Erythroblast (primary cell): ENCODE measurements around the gene BCL2L12.

ENCODE experiments used
- GATA1 ChIP-seq: IDR thresholded peaks from 2 replicates; pipeline ENCODE4 v1.6.1; 2011; ENCODE audit warnings: low read depth, mild to moderate bottlenecking, control low read depth, low read length, moderate library complexity
- POLR2A ChIP-seq: IDR thresholded peaks from 2 replicates; pipeline ENCODE4 v1.6.1; 2011; ENCODE audit warnings: mild to moderate bottlenecking, low read length

DNA sequence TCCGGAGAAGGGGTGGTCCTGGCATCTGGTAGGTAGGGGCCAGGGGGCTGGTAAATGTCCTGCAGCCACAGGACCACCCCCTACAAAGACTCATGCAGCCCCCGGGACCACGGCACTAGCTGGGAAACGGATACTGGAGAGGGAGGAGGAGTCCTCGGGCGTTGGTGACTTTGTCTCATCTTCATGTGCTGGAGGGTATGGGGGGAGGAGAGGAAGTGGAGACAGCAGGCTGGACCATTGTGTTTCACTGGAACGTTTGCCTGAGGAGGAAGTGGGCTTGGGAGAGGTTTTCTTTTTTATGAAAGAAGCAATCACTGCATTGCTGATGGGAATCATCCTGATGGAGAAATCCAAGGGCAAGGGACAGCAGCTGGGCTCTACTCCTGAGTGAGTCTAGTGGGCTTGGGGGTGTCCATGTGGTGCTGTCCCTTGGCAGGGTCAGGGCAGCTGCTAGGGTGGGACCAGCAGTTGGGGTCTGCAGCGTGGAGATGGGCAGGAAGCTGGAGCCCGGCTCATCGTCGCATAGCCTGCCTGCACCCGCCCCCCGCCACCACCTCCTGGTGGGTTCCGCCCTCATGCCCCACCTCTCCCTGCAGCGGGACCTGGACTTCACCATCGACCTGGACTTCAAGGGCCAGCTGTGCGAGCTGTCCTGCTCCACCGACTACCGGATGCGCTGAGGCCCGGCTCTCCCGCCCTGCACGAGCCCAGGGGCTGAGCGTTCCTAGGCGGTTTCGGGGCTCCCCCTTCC, 22.0 kb downstream of the BCL2L12 start:
- TF ChIP-seq POLR2A (no peak), GATA1 (no peak)
